Aorta (tissue), 5 donors: ENCODE results near the gene TMEFF2. TPM values are rescaled to one million over a fixed set of nuclear protein-coding genes. Genes with fewer than 3 reads are reported as not detected.

Experiments
- ATAC-seq: fragments of 200-7000 bp; cut with Tn5 transposase; one replicate; pipeline ENCODE4 v1.9.1; 2022; ENCODE audit warnings: moderate library complexity; ENCODE audit not compliant: low FRiP score
- DNase-seq, 2 donors: peaks; one replicate each; pipeline ENCODE4 v3.0.0-alpha.2; 2020
- H3K27ac ChIP-seq, 2 donors: one replicate each; pipeline ENCODE4 v1.5.1; 2013; ENCODE audit warnings: low read length in 2 of 2, mild to moderate bottlenecking in 2 of 2, moderate library complexity in 2 of 2, control low read depth in 1 of 2, inconsistent platforms in 1 of 2, low read depth in 1 of 2
- H3K27me3 ChIP-seq, 2 donors: one replicate each; pipeline ENCODE4 v1.6.1; 2013; ENCODE audit warnings: control low read depth in 1 of 2, low read length in 1 of 2, mild to moderate bottlenecking in 1 of 2, moderate library complexity in 1 of 2; ENCODE audit not compliant: insufficient read depth in 2 of 2, control insufficient read depth in 1 of 2
- H3K36me3 ChIP-seq, 2 donors: one replicate each; pipeline ENCODE4 v1.6.1; 2013; ENCODE audit warnings: control low read depth in 1 of 2, low read length in 1 of 2, mild to moderate bottlenecking in 1 of 2; ENCODE audit not compliant: insufficient read depth in 2 of 2, control insufficient read depth in 1 of 2
- H3K4me1 ChIP-seq, 2 donors: one replicate each; pipeline ENCODE4 v1.6.1; 2013; ENCODE audit warnings: low read length in 2 of 2, control low read depth in 1 of 2, mild to moderate bottlenecking in 1 of 2, moderate library complexity in 1 of 2; ENCODE audit not compliant: insufficient read depth in 2 of 2, control insufficient read depth in 1 of 2
- H3K4me3 ChIP-seq, 2 donors: one replicate each; pipeline ENCODE4 v1.5.1; 2013; ENCODE audit warnings: low read length in 2 of 2, control low read depth in 1 of 2, mild to moderate bottlenecking in 1 of 2
- H3K9me3 ChIP-seq: one replicate; pipeline ENCODE4 v1.6.1; 2013; ENCODE audit warnings: mild to moderate bottlenecking, low read length; ENCODE audit not compliant: control insufficient read depth
- WGBS, 2 donors: extraction: QIAGEN DNeasy Blood & Tissue Kit; methylation state at CpG; one replicate each; pipeline ENCODE4 v1.1.7; 2013; 5-methylcytosine and 5-hydroxymethylcytosine counted together
- intact Hi-C, 2 donors: fragments of 100-400 bp; cut with DNase I; formaldehyde crosslinking; loops; one replicate each; pipeline versions ENCODE4 v1.14.2 to v1.15.0; 2022
- polyA plus RNA-seq, 2 donors: library from polyadenylated mRNA; stranded (reverse); fragments of 200-250 nt; gene quantifications; one replicate each; pipeline ENCODE4 v1.2.3, GENCODE V29; 2013
- total RNA-seq, 2 donors: library from RNA; stranded (reverse); fragmentation: NEBNext Ultra II Directional; extraction: Animal tissue kit (Norgen Biotek cat#: 25700); gene quantifications; one replicate each; pipeline ENCODE4 v1.2.1, GENCODE V29; 2021
- donor health status: healthy with polysubstance abuse.
- donor health status: Bipolar disorder and iron deficiency.
- donor health status: DM: no; HTN: no; CAD: no.
- donor health status: DM: no; HTN: no; CAD: no.
- donor health status: DM: yes; HTN: yes; CAD: no.

Gene TMEFF2
- total and polyA plus RNA-seq, 4 donors, result 0.12 TPM; not detected in 3

DNA sequence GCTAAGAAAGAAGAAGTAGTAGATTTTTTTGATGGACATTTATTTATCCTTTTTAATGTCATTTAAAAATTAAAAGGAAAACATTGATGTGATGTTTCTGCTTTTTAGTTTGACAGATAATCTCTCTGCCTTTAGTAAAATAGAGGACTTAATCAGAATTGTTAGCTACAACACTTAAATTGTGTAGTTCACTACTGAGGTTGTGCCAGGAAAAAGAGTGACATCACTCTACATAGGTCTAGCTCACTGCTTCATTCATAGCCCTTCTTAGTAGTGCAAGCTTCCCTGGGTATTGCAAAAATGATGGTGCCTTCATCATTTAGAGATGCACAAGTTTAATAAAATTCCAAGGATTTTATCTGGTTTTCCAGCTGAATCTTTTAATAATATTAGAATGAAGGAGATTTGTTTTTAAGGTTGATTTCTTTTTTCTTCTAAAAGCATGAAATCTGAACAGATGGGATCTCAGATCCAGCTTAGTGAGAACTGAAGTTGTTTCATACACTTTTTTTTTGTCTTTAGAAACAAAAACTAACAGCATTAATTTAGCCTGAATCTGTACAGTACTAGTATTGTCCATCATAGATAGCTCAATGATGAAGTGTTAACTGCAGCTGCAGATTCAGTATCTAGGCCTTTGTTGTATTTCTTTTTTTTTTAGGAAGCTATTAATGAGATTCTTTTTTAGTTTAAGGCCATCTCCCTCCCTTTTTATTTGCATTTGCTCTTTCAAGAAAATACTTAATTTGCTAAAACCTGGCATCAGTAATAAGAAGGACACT is 20.6 kb upstream of the TMEFF2 start:
- Histone ChIP-seq H3K27me3 (no peaks in the 10 kb centered on the region), H3K36me3 (no peaks in the 10 kb centered on the region), H3K4me1 (no peaks in the 10 kb centered on the region), H3K4me3 (no peak overlapping the region), H3K9me3 (no peaks in the 10 kb centered on the region), H3K27ac (no peak overlapping the region)
- DNase-seq, result no peak
- no peak for ATAC-seq
- intact Hi-C loops, result no loop called here

DNA sequence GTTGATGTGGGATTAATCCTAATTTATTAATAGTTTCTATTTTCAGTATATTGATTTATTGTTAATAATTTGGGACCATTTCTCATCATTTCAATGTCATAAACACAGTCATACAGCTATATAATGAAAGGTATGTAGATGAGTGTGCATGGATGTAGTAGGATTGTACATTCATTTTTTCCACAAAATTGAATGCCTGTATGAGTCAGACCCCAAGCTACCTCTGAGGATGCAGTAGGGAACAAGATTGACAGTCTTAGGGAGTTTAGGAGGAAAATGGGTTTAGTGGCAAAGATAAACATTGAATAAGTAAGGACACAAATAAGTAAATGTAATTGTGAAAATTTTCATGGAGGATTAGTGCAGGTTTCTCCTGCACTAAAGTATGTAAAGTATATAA is 14.1 kb upstream of the TMEFF2 start:
- H3K27ac ChIP-seq, result no peak overlapping the region
- DNase-seq, result no peak

DNA sequence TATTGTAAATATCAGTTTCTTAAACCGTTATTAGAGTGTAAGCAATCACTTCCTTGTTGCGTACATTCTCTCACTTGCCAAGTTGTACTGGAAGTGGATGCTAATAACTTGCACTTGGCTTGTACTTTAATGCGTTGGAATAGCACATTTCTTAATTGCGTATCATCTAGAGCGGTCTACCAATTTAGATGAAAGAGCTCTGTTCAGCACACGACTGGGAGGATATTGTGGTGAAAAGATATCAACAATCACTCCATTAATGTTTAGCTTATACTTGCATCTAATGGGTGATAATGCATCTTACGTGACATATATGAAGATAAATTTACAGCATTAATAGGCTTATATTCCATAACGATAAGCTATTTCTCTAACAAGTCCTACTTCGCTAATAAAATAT is 11.7 kb upstream of the TMEFF2 start:
- ATAC-seq, result no peak
- H3K27me3 ChIP-seq, result no peaks in the 10 kb centered on the region
- H3K27ac ChIP-seq, result no peak overlapping the region
- H3K36me3 ChIP-seq, result no peaks in the 10 kb centered on the region
- WGBS, 2 donors, result 86% methylated on average over 9 of the region's 9 CpGs
- H3K9me3 ChIP-seq, result no peaks in the 10 kb centered on the region
- H3K4me1 ChIP-seq, result no peaks in the 10 kb centered on the region
- no peak for DNase-seq
- no peak overlapping the region for H3K4me3 ChIP-seq
- intact Hi-C loops, result no loop called here

More for the DNA sequence above, 14.1 kb upstream of the TMEFF2 start:
- intact Hi-C loops, result no loop called here
- H3K27me3 ChIP-seq, result no peaks in the 10 kb centered on the region
- no peak overlapping the region for H3K4me3 ChIP-seq
- H3K9me3 ChIP-seq, result no peaks in the 10 kb centered on the region
- ATAC-seq, result no peak
- no peaks in the 10 kb centered on the region for H3K36me3 ChIP-seq
- H3K4me1 ChIP-seq, result no peaks in the 10 kb centered on the region

DNA sequence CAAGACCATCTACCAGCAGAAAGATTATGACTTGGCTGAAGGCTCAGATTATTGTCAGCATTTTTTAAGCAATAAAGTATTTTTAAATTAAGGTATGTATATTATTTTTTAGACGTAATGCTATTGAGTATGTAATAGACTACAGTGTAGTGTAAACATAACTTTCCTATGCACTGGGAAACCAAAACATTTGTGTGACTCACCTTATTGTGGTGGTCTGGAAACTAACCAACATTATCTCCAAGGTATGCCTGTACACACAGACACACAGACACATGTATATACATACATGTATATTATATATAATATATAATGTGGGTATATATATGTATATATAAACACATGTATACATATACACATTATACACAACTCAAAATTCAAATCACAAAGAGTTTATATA is 9.1 kb upstream of the TMEFF2 start:
- WGBS, 2 donors, result 46 to 50% methylated on average over 1 of the region's 1 CpG
- no peak overlapping the region for H3K27ac ChIP-seq
- H3K4me1 ChIP-seq, result no peaks in the 10 kb centered on the region
- intact Hi-C loops, result no loop called here
- H3K9me3 ChIP-seq, result no peaks in the 10 kb centered on the region
- no peak for ATAC-seq
- no peak for DNase-seq
- no peaks in the 10 kb centered on the region for H3K36me3 ChIP-seq
- no peak overlapping the region for H3K4me3 ChIP-seq
- H3K27me3 ChIP-seq, result no peaks in the 10 kb centered on the region

DNA sequence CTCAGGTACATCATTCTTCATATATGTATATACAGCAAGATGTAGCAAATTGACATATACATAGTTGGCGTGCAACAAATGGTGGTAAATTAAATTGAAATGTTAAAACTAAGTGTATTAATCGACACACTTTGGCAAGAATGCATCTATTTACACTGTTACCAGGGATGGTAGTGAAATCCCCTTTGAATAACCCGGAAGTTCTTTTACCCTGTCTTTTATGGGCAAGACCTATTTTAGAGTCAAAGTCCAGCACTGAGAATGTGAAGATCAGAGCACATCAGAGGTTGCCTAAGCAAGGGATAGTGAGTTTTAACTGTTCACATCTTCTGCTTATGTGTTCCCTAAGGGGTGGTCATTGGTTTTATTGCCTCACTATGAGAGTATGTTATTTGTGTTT is 7.6 kb upstream of the TMEFF2 start:
- H3K27me3 ChIP-seq, result no peaks in the 10 kb centered on the region
- DNase-seq (no peak), ATAC-seq (no peak)
- H3K4me3 ChIP-seq, result no peak overlapping the region
- intact Hi-C loops, result no loop called here
- WGBS, 2 donors, result 90 to 92% methylated on average over 3 of the region's 3 CpGs
- no peaks in the 10 kb centered on the region for H3K36me3 ChIP-seq
- no peak overlapping the region for H3K27ac ChIP-seq
- no peaks in the 10 kb centered on the region for H3K9me3 ChIP-seq
- no peaks in the 10 kb centered on the region for H3K4me1 ChIP-seq

DNA sequence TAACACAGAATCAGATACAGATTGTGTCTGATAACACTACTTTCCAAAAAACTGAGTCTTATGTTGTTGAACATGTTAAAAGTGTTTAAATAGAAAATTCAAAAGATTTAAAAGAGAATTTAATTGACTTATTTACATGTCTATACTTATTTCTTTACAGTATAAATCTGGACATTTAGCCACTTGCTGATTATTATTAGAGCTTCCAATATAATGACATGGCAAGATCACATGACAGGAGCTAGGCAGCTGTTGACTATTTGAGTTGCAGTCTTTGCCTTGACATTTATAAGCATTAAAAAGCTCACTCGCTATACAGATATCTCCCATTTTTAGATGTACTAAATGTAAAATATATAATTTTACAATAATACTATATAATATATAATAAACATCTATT is 6.4 kb upstream of the TMEFF2 start:
- DNase-seq (no peak), ATAC-seq (no peak)
- Histone ChIP-seq H3K36me3 (no peaks in the 10 kb centered on the region), H3K4me3 (no peak overlapping the region), H3K27ac (no peak overlapping the region), H3K27me3 (no peaks in the 10 kb centered on the region), H3K9me3 (no peaks in the 10 kb centered on the region), H3K4me1 (no peaks in the 10 kb centered on the region)
- intact Hi-C loops, result no loop called here
- 88% methylated on average over 1 of the region's 1 CpG for WGBS, 2 donors

DNA sequence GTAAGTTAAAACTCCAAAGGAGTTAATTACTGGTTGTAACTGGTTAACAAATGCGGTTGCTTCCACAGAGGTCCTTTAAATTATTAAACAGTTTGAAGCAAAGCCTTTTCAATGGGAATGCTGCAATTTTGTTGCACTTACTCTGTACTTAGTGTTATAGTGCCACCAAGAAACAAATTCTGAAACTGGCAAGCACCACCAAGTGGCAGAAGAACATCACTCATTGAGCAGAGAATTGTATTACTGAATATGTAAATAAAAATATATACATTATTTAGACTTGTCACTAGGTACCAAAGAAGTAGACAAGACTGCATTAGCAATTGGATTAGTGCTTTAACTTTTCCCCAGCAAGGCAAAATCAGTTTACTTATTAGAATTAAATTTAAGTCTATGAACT is 2.6 kb upstream of the TMEFF2 start:
- WGBS, 2 donors, result 58 to 66% methylated on average over 1 of the region's 1 CpG
- no peak for DNase-seq
- Histone ChIP-seq H3K4me3 (no peak overlapping the region), H3K27me3 (no peaks in the 10 kb centered on the region), H3K36me3 (no peaks in the 10 kb centered on the region), H3K27ac (no peak overlapping the region), H3K9me3 (no peaks in the 10 kb centered on the region), H3K4me1 (no peaks in the 10 kb centered on the region)
- intact Hi-C loops, result loop anchor here in 1 of 2 donors (10.0 kb wide), 1 partner anchor 87 kb away; no protein-coding TSS in a partner anchor
- ATAC-seq, result no peak

DNA sequence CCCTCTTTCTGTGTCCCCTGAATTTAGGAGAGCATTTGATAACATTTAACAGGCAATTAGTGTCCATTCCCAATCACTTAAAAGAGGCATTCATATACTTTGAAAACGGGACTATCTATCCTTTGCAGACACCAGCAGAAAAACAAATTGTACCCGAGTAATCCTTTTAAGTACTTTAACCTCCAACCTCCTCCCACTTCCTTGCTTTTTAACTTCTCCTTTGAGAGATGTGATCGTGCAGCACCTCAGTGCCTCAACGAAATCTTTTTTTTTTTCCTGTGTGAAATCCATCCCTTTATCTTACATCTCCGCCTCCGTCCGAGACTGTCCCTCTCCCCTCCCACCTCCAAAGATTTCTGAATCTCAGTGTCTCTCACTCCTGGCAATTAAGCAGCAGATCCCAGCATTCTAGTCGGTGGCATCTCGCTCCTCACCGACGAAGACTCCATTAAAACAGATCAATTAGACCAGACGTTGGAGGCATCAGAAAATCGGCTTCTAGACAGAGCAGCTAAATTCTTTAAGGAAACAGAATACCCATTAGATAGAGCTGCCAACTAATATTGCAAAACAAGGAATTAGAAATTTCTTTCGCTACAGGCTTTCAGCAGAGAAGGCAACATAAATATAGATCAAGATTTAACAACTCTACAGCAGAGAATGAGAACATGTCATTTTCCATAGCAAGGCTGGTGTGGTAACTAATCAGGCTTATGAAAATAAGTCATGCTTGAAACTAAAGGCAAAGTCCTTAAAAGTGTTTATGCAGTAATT is 1.9 kb upstream of the TMEFF2 start:
- no peaks in the 10 kb centered on the region for H3K9me3 ChIP-seq
- DNase-seq, result no peak
- WGBS, 2 donors, result 14 to 15% methylated on average over 14 of the region's 14 CpGs
- no peaks in the 10 kb centered on the region for H3K4me1 ChIP-seq
- intact Hi-C loops, result loop anchor here in 1 of 2 donors (10.0 kb wide), 1 partner anchor 88 kb away; no protein-coding TSS in a partner anchor
- H3K27me3 ChIP-seq, result no peaks in the 10 kb centered on the region
- no peak for ATAC-seq
- H3K27ac ChIP-seq, result no peak overlapping the region
- H3K36me3 ChIP-seq, result no peaks in the 10 kb centered on the region
- no peak overlapping the region for H3K4me3 ChIP-seq
